Psoas muscle (tissue), 8 donors: ENCODE measurements around the gene P2RX2. TPM values are rescaled to one million over a fixed set of nuclear protein-coding genes. Genes with fewer than 3 reads are reported as not detected.
A peak's percentile ranks its signal among the peaks of the same experiment; 100 is the strongest.

Experiments used
- ATAC-seq, 4 donors: fragments of 200-7000 bp; cut with Tn5 transposase; one replicate each; pipeline ENCODE4 v1.9.1; 2020; ENCODE audit warnings: moderate library complexity in 3 of 4, mild to moderate bottlenecking in 2 of 4
- DNase-seq, 2 donors: peaks; one replicate each; pipeline ENCODE4 v3.0.0-alpha.2; 2020
- H3K27ac ChIP-seq: fragments of 200-600 bp; one replicate; pipeline ENCODE4 v1.8.0; 2022
- H3K27me3 ChIP-seq, 3 donors: fragments of 200-600 bp in 1 of 3; one replicate each; pipeline versions ENCODE4 v1.6.1 to v1.8.0; 2013 to 2022; ENCODE audit warnings: low read length in 2 of 3, mild to moderate bottlenecking in 2 of 3, moderate library complexity in 1 of 3; ENCODE audit not compliant: insufficient read depth in 3 of 3
- H3K36me3 ChIP-seq, 2 donors: fragments of 200-600 bp in 1 of 2; one replicate each; pipeline versions ENCODE4 v1.6.1 to v1.8.0; 2013 to 2022; ENCODE audit warnings: low read depth in 1 of 2, mild to moderate bottlenecking in 1 of 2, moderate library complexity in 1 of 2; ENCODE audit not compliant: insufficient read depth in 1 of 2
- H3K4me1 ChIP-seq: fragments of 200-600 bp; one replicate; pipeline ENCODE4 v1.8.0; 2022
- H3K4me3 ChIP-seq: fragments of 200-600 bp; one replicate; pipeline ENCODE4 v1.8.0; 2022; ENCODE audit warnings: mild to moderate bottlenecking
- H3K9me3 ChIP-seq: fragments of 200-600 bp; one replicate; pipeline ENCODE4 v1.8.0; 2022
- WGBS, 3 donors: extraction: QIAGEN DNeasy Blood & Tissue Kit; methylation state at CpG; one replicate each; pipeline versions ENCODE4 v1.1.6 to v1.1.7; 2013; 5-methylcytosine and 5-hydroxymethylcytosine counted together
- intact Hi-C, 2 donors: fragments of 100-400 bp; cut with DNase I; formaldehyde crosslinking; loops; one replicate each; pipeline versions ENCODE4 v1.11.0 to v1.14.2; 2022
- polyA plus RNA-seq, 3 donors: library from polyadenylated mRNA; stranded (reverse); fragments of 200-250 nt; gene quantifications; one replicate each; pipeline ENCODE4 v1.2.3, GENCODE V29; 2013
- total RNA-seq, 4 donors: library from RNA; stranded (reverse); fragmentation: NEBNext Ultra II Directional in 2 of 4; extraction: Animal tissue kit (Norgen Biotek cat#: 25700) in 2 of 4; gene quantifications; one replicate each; pipeline versions ENCODE4 v1.2.1 to v1.2.4, GENCODE V29; 2021 to 2023
- TF ChIP-seq, protein P1 (sequence below): fragments of 200-600 bp; IDR thresholded peaks from one replicate; pipeline ENCODE4 v1.8.0; 2022; ENCODE audit warnings: antibody characterized with exemption
- donor health status: healthy with polysubstance abuse.
- donor health status: DM: no; HTN: no; CAD: no; lungs with moderate emphysema.
- donor health status: Bipolar disorder and iron deficiency.
- donor health status: healthy.
- donor health status: DM: yes; HTN: yes; CAD: no.
- donor health status: DM: no; HTN: no; CAD: no.
- donor health status: DM: no; HTN: no; CAD: no.
- donor health status: DM: yes; HTN: yes; CAD: no.

Gene P2RX2
- total and polyA plus RNA-seq, 7 donors = 0.01 TPM; not detected in 6

DNA sequence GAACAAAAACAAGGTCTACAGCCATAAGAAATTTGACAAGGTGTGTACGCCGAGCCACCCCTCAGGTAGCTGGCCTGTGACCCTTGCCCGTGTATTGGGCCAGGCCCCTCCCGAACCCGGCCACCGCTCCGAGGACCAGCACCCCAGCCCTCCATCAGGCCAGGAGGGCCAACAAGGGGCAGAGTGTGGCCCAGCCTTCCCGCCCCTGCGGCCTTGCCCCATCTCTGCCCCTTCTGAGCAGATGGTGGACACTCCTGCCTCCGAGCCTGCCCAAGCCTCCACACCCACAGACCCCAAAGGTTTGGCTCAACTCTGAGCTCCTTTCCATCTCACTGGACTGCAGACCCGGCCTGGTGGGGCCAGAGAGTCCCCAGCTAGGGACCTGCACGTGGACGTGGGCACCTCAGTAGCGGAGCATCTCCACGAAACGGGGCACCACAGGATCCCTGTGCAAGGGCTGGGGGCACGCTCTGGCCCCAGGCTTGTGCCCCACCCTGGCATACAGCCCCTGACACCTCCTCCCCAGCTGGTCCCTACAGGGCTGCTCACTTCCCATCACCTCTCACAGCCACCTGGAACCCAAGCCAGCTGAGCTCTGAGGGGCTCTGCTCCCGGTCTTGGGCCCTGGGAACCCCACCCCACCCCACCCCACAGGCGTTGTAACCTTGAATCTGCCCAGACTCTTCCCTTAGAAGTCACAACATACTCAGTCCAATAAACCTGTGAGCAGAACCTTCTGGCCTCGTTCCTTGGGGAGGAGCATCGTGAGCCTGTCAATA, 3.3 kb downstream of the P2RX2 start:
- no peak overlapping the region for H3K4me3 ChIP-seq
- no peak overlapping the region for H3K27ac ChIP-seq
- H3K27me3 ChIP-seq = peaks cover 0 to 35% (median 24%) of the 10 kb centered on the region in 3 donors
- DNase-seq (no peak), ATAC-seq (peak in 1 of 4 donors; percentile 15)
- TF ChIP-seq, protein P1, sequence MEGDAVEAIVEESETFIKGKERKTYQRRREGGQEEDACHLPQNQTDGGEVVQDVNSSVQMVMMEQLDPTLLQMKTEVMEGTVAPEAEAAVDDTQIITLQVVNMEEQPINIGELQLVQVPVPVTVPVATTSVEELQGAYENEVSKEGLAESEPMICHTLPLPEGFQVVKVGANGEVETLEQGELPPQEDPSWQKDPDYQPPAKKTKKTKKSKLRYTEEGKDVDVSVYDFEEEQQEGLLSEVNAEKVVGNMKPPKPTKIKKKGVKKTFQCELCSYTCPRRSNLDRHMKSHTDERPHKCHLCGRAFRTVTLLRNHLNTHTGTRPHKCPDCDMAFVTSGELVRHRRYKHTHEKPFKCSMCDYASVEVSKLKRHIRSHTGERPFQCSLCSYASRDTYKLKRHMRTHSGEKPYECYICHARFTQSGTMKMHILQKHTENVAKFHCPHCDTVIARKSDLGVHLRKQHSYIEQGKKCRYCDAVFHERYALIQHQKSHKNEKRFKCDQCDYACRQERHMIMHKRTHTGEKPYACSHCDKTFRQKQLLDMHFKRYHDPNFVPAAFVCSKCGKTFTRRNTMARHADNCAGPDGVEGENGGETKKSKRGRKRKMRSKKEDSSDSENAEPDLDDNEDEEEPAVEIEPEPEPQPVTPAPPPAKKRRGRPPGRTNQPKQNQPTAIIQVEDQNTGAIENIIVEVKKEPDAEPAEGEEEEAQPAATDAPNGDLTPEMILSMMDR = no peak
- H3K36me3 ChIP-seq = peaks cover 0 to 21% of the 10 kb centered on the region in 2 donors
- peaks cover 3% of the 10 kb centered on the region for H3K4me1 ChIP-seq
- intact Hi-C loops = no loop called here
- WGBS, 3 donors = 73 to 78% (median 74%) methylated on average over 21 of the region's 21 CpGs
- peaks cover 7% of the 10 kb centered on the region for H3K9me3 ChIP-seq

DNA sequence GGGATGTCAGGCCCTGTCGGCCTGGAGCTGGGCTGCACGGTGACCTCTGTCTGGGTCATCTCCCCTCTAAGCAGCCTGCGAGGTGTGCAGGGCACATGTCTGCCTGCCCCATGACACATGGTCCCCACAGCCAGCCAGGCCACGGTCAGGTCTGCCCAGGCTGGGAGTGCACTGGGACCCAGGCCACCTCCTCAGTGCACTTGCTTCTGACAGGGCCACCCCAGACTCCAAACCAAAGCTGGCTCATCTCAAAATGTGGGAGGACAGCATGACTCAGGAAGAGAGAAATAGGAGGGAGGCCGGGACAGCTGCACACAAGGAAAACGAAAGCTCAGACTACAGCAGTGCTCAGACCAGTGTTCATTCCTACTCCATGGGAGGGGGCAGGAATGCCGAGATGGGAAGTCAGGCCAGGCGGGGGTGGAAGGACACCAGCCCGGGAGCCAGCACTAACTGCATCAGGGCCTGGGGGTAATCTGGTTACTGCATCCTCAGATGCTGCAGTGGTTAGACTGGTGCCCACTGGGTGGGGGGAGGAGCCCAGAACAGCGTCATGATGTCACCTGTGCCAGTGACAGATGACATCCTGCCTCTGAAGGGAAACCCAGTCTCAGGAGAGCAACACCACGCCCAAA, 4.0 kb downstream of the P2RX2 start:
- DNase-seq (peak in 1 of 2 donors; percentile 47), ATAC-seq (peak; percentile 41 to 52 (median 46))
- 25 to 27% (median 26%) methylated on average over 11 of the region's 11 CpGs for WGBS, 3 donors
- intact Hi-C loops = no loop called here
- H3K27ac ChIP-seq = no peak overlapping the region
- H3K4me3 ChIP-seq = no peak overlapping the region
- TF ChIP-seq, protein P1 = no peak
- H3K9me3 ChIP-seq = peaks cover under 1% of the 10 kb centered on the region
- peaks cover 0 to 21% of the 10 kb centered on the region in 2 donors for H3K36me3 ChIP-seq
- H3K27me3 ChIP-seq = peaks cover 0 to 28% (median 20%) of the 10 kb centered on the region in 3 donors
- H3K4me1 ChIP-seq = peaks cover 3% of the 10 kb centered on the region

DNA sequence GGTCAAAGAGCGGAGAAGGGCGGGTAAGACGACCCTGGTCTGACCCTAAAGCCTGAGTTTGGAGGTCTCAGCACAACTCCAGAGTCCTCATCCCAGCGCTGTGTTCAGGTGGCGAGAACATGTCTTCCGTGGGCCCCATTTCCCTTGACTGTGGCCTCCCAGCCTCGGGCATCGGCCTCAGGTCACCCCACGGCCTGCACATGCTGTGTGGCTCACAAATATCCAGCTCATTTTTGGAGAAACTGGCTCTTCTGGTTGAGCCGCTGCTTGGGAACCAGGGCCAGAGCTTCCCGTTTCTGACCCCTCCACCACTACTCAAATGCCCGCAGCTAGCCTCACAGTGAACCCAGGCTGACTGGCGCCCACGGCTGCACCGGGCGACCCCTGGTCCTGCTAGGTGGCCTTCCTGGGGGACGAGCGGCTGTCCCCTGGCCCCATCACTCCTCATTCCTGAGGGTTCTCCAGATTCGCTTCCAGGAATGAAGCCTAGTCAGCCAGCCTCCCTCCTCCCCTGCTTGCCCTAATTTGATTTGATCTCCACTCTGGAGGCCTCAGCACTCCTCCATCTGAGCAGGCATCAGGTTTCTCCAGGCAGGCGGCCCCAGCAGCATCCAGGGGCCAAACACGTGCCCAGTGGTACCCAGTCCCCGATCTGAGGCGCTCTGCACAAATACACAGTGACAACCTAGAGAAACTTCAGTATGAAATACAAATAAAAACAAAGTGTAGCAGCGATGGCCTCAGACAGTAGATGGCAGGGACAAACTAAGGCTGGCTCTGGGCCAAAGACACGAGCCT, 4.7 kb downstream of the P2RX2 start:
- DNase-seq (no peak), ATAC-seq (no peak)
- intact Hi-C loops = no loop called here
- Histone ChIP-seq H3K4me1 (peaks cover 3% of the 10 kb centered on the region), H3K36me3 (peaks cover 0 to 21% of the 10 kb centered on the region in 2 donors), H3K4me3 (no peak overlapping the region), H3K27ac (no peak overlapping the region), H3K27me3 (peaks cover 0 to 21% (median 14%) of the 10 kb centered on the region in 3 donors), H3K9me3 (no peaks in the 10 kb centered on the region)
- WGBS, 3 donors = 71 to 74% (median 72%) methylated on average over 25 of the region's 25 CpGs
- TF ChIP-seq, protein P1 = no peak

DNA sequence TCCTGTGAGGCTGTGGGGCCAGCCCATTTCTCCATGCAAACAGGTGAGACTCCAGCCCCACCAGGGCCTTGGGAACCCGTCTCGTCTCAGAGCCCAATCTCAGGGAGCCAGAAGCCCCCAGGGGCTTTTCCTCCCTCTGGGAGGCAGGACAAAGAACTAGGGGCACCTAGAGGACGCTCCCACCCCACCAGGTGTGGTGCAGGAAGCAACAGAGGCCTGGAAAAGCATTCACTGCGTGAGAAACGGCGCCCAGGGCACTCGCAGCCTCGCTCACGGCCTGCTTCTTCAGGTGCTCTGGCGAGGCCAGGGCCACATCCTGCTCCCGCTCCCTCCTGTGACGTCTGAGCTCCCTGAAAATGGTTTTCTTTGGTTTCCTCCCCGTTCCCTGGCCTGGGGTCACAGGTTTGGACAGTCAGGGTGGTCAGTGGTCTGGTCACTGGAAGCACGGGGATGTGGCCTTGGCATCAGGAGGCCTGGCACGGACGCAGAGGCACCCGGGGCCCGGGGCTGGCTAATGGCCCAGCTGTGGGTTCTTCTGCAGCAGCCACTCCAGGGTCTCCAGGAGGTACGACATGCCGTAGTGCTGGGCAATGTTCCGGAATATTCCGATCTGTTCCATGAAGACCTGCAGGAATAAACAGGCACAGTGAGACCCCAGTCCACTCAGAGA, 5.7 kb downstream of the P2RX2 start:
- intact Hi-C loops = no loop called here
- Histone ChIP-seq H3K4me3 (no peak overlapping the region), H3K27me3 (peaks cover 0 to 17% (median 10%) of the 10 kb centered on the region in 3 donors), H3K27ac (no peak overlapping the region), H3K9me3 (no peaks in the 10 kb centered on the region), H3K4me1 (peaks cover 3% of the 10 kb centered on the region), H3K36me3 (peaks cover 0 to 28% of the 10 kb centered on the region in 2 donors)
- WGBS, 3 donors = 90 to 91% (median 90%) methylated on average over 22 of the region's 22 CpGs
- ATAC-seq (no peak), DNase-seq (no peak)
- TF ChIP-seq, protein P1 = no peak
